ENCODE results near the gene TUFM. TPM values are rescaled to one million over a fixed set of nuclear protein-coding genes. Genes with fewer than 3 reads are reported as not detected.

TUFM gene
- total and polyA plus RNA-seq, 4 donors, result 58.6 to 260 (median 178) TPM

DNA sequence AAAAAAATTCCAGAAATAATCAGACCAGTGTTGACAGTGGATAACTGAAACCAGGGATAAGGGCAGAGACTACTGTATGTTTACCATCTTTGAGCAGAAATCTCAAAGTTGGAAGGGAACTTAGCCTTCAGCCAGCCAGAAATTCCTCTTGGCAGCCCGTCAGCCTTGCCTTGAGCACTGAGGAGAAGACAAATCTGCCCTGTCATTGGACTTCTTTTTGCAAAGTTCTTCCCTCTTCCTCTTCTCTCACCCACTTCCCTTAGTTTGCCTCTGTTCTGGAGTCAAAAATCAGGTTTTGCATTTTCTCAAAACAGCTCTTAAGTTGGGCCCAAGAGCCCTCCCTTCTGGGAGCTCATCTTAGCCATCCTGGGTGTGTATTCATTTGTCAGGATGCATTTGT lies 6.2 kb downstream of the TUFM start:
- ATAC-seq (ENCODE audit: insufficient read depth, low FRiP score) (no peak), DNase-seq (peak in 2 of 3 donors; percentile 11 to 14)
- Histone ChIP-seq H3K9me3 (ENCODE audit: control insufficient read depth in 4 of 4, insufficient read depth in 3 of 4, low read length in 3 of 4) (no peaks in the 10 kb centered on the region), H3K4me1 (ENCODE audit: control insufficient read depth in 5 of 5, insufficient read depth in 5 of 5, low read length in 5 of 5) (peaks cover 0 to 2% (median under 1%) of the 10 kb centered on the region in 5 donors), H3K27ac (ENCODE audit: low read depth in 1 of 2, low read length in 1 of 2) (no peak overlapping the region), H3K27me3 (ENCODE audit: control insufficient read depth in 3 of 3, insufficient read depth in 3 of 3, low read length in 2 of 3) (no peaks in the 10 kb centered on the region), H3K4me3 (no peak overlapping the region), H3K36me3 (ENCODE audit: control insufficient read depth in 4 of 4, insufficient read depth in 4 of 4, low read length in 4 of 4) (peaks cover 19 to 57% (median 28%) of the 10 kb centered on the region in 4 donors), H3K9ac (ENCODE audit: insufficient read depth in 1 of 2, low read length in 2 of 2) (no peak overlapping the region)
- WGBS, 2 donors, result 30 to 60% methylated on average over 1 of the region's 1 CpG
- TF ChIP-seq, protein P1, sequence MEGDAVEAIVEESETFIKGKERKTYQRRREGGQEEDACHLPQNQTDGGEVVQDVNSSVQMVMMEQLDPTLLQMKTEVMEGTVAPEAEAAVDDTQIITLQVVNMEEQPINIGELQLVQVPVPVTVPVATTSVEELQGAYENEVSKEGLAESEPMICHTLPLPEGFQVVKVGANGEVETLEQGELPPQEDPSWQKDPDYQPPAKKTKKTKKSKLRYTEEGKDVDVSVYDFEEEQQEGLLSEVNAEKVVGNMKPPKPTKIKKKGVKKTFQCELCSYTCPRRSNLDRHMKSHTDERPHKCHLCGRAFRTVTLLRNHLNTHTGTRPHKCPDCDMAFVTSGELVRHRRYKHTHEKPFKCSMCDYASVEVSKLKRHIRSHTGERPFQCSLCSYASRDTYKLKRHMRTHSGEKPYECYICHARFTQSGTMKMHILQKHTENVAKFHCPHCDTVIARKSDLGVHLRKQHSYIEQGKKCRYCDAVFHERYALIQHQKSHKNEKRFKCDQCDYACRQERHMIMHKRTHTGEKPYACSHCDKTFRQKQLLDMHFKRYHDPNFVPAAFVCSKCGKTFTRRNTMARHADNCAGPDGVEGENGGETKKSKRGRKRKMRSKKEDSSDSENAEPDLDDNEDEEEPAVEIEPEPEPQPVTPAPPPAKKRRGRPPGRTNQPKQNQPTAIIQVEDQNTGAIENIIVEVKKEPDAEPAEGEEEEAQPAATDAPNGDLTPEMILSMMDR (IDR thresholded peaks at IDR 0.05; ENCODE audit: control extremely low read depth, extremely low read depth), result no peak

DNA sequence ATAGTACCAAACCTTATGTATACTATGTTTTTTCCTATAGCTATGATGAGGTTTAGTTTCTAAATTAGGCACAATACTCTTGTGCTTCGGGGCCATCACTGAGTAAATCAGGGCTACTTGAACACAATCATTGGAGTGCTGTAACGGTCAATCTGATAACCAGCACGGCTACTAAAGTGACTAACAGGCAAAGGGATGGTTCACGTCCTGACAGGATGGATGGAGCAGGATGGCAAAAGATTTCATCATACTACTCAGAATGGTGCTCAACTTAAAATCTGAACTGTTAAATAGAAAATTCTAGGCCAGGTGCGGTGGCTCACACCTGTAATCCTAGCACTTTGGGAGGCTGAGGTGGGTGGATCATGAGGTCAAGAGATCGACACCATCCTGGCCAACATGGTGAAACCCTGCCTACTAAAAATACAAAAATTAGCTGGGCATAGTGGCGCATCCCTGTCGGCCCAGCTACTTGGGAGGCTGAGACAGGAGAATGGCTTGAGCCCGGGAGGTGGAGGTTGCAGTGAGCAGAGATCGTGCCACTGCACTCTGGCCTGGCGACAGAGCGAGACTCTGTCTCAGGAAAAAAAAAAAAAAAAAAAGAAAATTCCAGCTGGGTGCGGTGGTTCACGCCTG lies 7.0 kb downstream of the TUFM start:
- Histone ChIP-seq H3K4me3 (no peak overlapping the region), H3K36me3 (ENCODE audit: control insufficient read depth in 4 of 4, insufficient read depth in 4 of 4, low read length in 4 of 4) (peaks cover 26 to 58% (median 33%) of the 10 kb centered on the region in 4 donors), H3K9me3 (ENCODE audit: control insufficient read depth in 4 of 4, insufficient read depth in 3 of 4, low read length in 3 of 4) (no peaks in the 10 kb centered on the region), H3K27ac (ENCODE audit: low read depth in 1 of 2, low read length in 1 of 2) (no peak overlapping the region), H3K27me3 (ENCODE audit: control insufficient read depth in 3 of 3, insufficient read depth in 3 of 3, low read length in 2 of 3) (no peaks in the 10 kb centered on the region), H3K9ac (ENCODE audit: insufficient read depth in 1 of 2, low read length in 2 of 2) (no peak overlapping the region), H3K4me1 (ENCODE audit: control insufficient read depth in 5 of 5, insufficient read depth in 5 of 5, low read length in 5 of 5) (no peaks in the 10 kb centered on the region)
- ATAC-seq (ENCODE audit: insufficient read depth, low FRiP score), result no peak
- TF ChIP-seq, protein P1 (IDR thresholded peaks at IDR 0.05; ENCODE audit: control extremely low read depth, extremely low read depth), result no peak
- WGBS, 2 donors, result 94 to 96% methylated on average over 14 of the region's 14 CpGs
- DNase-seq, result no peak

DNA sequence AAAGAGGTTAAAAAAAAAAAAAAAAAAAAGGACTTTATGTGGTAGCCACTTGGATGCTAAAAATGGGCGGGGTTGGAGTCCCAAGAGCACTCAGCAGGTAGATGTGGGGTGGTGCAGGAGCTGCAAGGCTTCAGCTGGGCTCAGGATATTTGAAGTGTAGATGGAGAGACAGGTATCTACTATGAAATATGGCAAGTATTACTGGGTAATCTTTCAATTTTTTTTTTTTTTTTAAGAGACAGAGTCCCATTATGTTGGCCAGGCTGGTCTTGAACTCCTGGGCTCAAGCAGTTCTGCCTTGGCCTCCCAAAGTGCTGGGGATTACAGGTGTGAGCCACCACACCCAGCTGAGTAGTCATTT lies 7.6 kb downstream of the TUFM start:
- Histone ChIP-seq H3K27me3 (ENCODE audit: control insufficient read depth in 3 of 3, insufficient read depth in 3 of 3, low read length in 2 of 3) (no peaks in the 10 kb centered on the region), H3K4me3 (no peak overlapping the region), H3K9ac (ENCODE audit: insufficient read depth in 1 of 2, low read length in 2 of 2) (no peak overlapping the region), H3K4me1 (ENCODE audit: control insufficient read depth in 5 of 5, insufficient read depth in 5 of 5, low read length in 5 of 5) (no peaks in the 10 kb centered on the region), H3K36me3 (ENCODE audit: control insufficient read depth in 4 of 4, insufficient read depth in 4 of 4, low read length in 4 of 4) (peaks cover 32 to 57% (median 36%) of the 10 kb centered on the region in 4 donors), H3K27ac (ENCODE audit: low read depth in 1 of 2, low read length in 1 of 2) (no peak overlapping the region), H3K9me3 (ENCODE audit: control insufficient read depth in 4 of 4, insufficient read depth in 3 of 4, low read length in 3 of 4) (no peaks in the 10 kb centered on the region)
- 100% methylated on average over 1 of the region's 1 CpG for WGBS, 2 donors
- TF ChIP-seq, protein P1 (IDR thresholded peaks at IDR 0.05; ENCODE audit: control extremely low read depth, extremely low read depth), result no peak
- ATAC-seq (ENCODE audit: insufficient read depth, low FRiP score), result no peak
- no peak for DNase-seq
